HEK293 (cell line): ENCODE measurements around the gene DOCK3.

ENCODE experiments used
- CTCF ChIA-PET: fragments of 350-600 bp; formaldehyde crosslinking; extraction: SDS; loops from one replicate; lab custom pipeline; 2021; ENCODE audit warnings: antibody characterized with exemption; lab: Yijun Ruan, JAX
- POLR2A ChIA-PET: fragments of 300-600 bp; formaldehyde crosslinking; extraction: SDS; loops from one replicate; lab custom pipeline; 2020; ENCODE audit warnings: antibody characterized with exemption, inconsistent platforms; lab: Yijun Ruan, JAX
- H3K27ac ChIP-seq: fragments of 200-500 bp; sonication (Bioruptor generic); 2 replicates; pipeline ENCODE4 v1.5.1; 2014; ENCODE audit warnings: low read depth, low read length, control low read depth, inconsistent platforms; ENCODE audit errors: extremely low read depth
- H3K36me3 ChIP-seq, 2 experiments: fragments of 200-500 bp in 1 of 2; sonication (Bioruptor generic) in 1 of 2; 1 replicate in 1 of 2; 2 replicates in 1 of 2; pipeline ENCODE4 v1.5.1; 2014 to 2017; ENCODE audit warnings: inconsistent platforms in 2 of 2, low read length in 2 of 2; ENCODE audit not compliant: control insufficient read depth in 2 of 2, insufficient read depth in 1 of 2
- H3K4me1 ChIP-seq: fragments of 200-500 bp; sonication (Bioruptor generic); 2 replicates; pipeline ENCODE4 v1.5.1; 2014; ENCODE audit warnings: mild to moderate bottlenecking, low read length, inconsistent platforms; ENCODE audit not compliant: control insufficient read depth, insufficient read depth
- H3K4me3 ChIP-seq: 2 replicates; pipeline ENCODE4 v1.5.1; 2011; ENCODE audit warnings: low read depth, mild to moderate bottlenecking, control low read depth, low read length, moderate library complexity
- H3K9me3 ChIP-seq: fragments of 200-500 bp; sonication (Bioruptor generic); 2 replicates; pipeline ENCODE4 v1.5.1; 2014; ENCODE audit warnings: low read depth, low read length, inconsistent platforms; ENCODE audit not compliant: control insufficient read depth, insufficient read depth
- BCL11B ChIP-seq: fragments of 450-650 bp; formaldehyde crosslinking; IDR thresholded peaks from 2 replicates; pipeline ENCODE4 v1.5.1; 2016; ENCODE audit warnings: low read depth, missing biosample characterization, missing genetic modification characterization
- GLI2 ChIP-seq: fragments of 450-650 bp; formaldehyde crosslinking; IDR thresholded peaks from 2 replicates; pipeline ENCODE4; 2017; ENCODE audit warnings: missing biosample characterization, missing genetic modification characterization, low read depth, borderline replicate concordance
- HOXA7 ChIP-seq: sonication (generic); formaldehyde crosslinking; IDR thresholded peaks from 2 replicates; pipeline ENCODE4 v1.8.1; 2022; ENCODE audit warnings: missing genetic modification reagents, borderline replicate concordance
- IKZF3 ChIP-seq: fragments of 450-650 bp; IDR thresholded peaks from 2 replicates; pipeline ENCODE4 v1.5.0; 2018; ENCODE audit warnings: missing biosample characterization, mild to moderate bottlenecking, missing genetic modification characterization, moderate library complexity
- KLF8 ChIP-seq: fragments of 450-650 bp; formaldehyde crosslinking; IDR thresholded peaks from 2 replicates; pipeline ENCODE4 v1.5.1; 2016; ENCODE audit warnings: missing biosample characterization, missing genetic modification characterization
- PRDM1 ChIP-seq: fragments of 450-650 bp; formaldehyde crosslinking; IDR thresholded peaks from 2 replicates; pipeline ENCODE4; 2016; ENCODE audit warnings: missing biosample characterization, missing genetic modification characterization
- SALL2 ChIP-seq: fragments of 450-650 bp; formaldehyde crosslinking; IDR thresholded peaks from 2 replicates; pipeline ENCODE4 v1.5.0; 2017; ENCODE audit warnings: missing biosample characterization, mild to moderate bottlenecking, missing genetic modification characterization, borderline replicate concordance
- ZNF133 ChIP-seq: fragments of 450-650 bp; formaldehyde crosslinking; IDR thresholded peaks from 2 replicates; pipeline ENCODE4 v1.5.1; 2016; ENCODE audit warnings: missing biosample characterization, missing genetic modification characterization
- ZNF169 ChIP-seq: fragments of 450-650 bp; formaldehyde crosslinking; IDR thresholded peaks from 2 replicates; pipeline ENCODE4 v1.5.1; 2016; ENCODE audit warnings: missing biosample characterization, missing genetic modification characterization
- ZNF19 ChIP-seq: fragments of 450-650 bp; formaldehyde crosslinking; IDR thresholded peaks from 2 replicates; pipeline ENCODE4; 2016; ENCODE audit warnings: missing biosample characterization, missing genetic modification characterization, low read depth
- ZNF2 ChIP-seq: fragments of 450-650 bp; formaldehyde crosslinking; IDR thresholded peaks from 2 replicates; pipeline ENCODE4 v1.5.1; 2016; ENCODE audit warnings: missing biosample characterization, missing genetic modification characterization
- ZNF214 ChIP-seq: fragments of 450-650 bp; formaldehyde crosslinking; IDR thresholded peaks from 2 replicates; pipeline ENCODE4 v1.5.1; 2017; ENCODE audit warnings: missing biosample characterization, mild to moderate bottlenecking, missing genetic modification characterization, borderline replicate concordance
- ZNF391 ChIP-seq: fragments of 450-650 bp; formaldehyde crosslinking; IDR thresholded peaks from 2 replicates; pipeline ENCODE4 v1.5.1; 2016; ENCODE audit warnings: low read depth, missing biosample characterization, missing genetic modification characterization, borderline replicate concordance
- ZNF621 ChIP-seq: fragments of 450-650 bp; formaldehyde crosslinking; IDR thresholded peaks from 2 replicates; pipeline ENCODE4 v1.5.1; 2017; ENCODE audit warnings: missing biosample characterization, missing genetic modification characterization
- ZNF654 ChIP-seq: fragments of 450-650 bp; formaldehyde crosslinking; IDR thresholded peaks from 2 replicates; pipeline ENCODE4 v1.5.1; 2016; ENCODE audit warnings: low read depth, missing biosample characterization, missing genetic modification characterization
- TF ChIP-seq, protein P1 (sequence below): fragments of 450-650 bp; formaldehyde crosslinking; IDR thresholded peaks from 2 replicates; pipeline ENCODE4 v1.5.1; 2016; ENCODE audit warnings: missing biosample characterization, missing genetic modification characterization
- TF ChIP-seq, protein P2 (sequence below): fragments of 450-650 bp; formaldehyde crosslinking; IDR thresholded peaks from 2 replicates; pipeline ENCODE4 v1.5.1; 2016; ENCODE audit warnings: missing biosample characterization, missing genetic modification characterization
- TF ChIP-seq, protein P3 (sequence below): fragments of 450-650 bp; formaldehyde crosslinking; conservative IDR thresholded peaks from 2 replicates; pipeline ENCODE4 v1.5.1; 2016; ENCODE audit warnings: low read depth, missing biosample characterization, missing genetic modification characterization
- TF ChIP-seq, protein P4 (sequence below): fragments of 450-650 bp; formaldehyde crosslinking; IDR thresholded peaks from 2 replicates; pipeline ENCODE4 v1.5.1; 2016; ENCODE audit warnings: missing biosample characterization, missing genetic modification characterization
- TF ChIP-seq, protein P5 (sequence below): fragments of 450-650 bp; formaldehyde crosslinking; IDR thresholded peaks from 2 replicates; pipeline ENCODE4 v1.5.1; 2016; ENCODE audit warnings: missing biosample characterization, missing genetic modification characterization
- TF ChIP-seq, protein P6 (sequence below): fragments of 450-650 bp; formaldehyde crosslinking; IDR thresholded peaks from 2 replicates; pipeline ENCODE4 v1.5.1; 2016; ENCODE audit warnings: missing biosample characterization, missing genetic modification characterization

DOCK3 gene

DNA sequence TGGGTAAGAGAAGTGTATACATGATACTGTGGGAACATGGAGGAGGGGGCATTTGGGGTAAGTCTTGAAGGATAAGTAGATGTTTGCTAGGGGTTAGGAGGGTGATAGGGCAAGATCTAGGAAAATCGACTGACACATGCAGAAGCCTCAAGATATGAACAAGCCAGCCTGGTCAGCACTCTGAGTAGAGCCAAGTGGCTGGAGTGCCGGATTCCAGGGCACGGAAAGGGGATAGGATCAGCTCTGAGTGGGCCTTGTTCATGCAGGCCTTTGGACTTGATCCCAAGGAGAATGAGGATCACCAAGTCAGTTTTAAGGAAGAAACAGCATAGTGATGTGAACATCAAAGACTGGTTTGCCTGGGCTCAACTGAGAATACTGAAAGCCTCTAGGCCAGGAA, 686.1 kb downstream of the DOCK3 start:
- no peaks in the 10 kb centered on the region for H3K4me1 ChIP-seq
- H3K36me3 ChIP-seq: peaks cover 0 to 68% of the 10 kb centered on the region in 2 experiments; a peak in 1 of 3 replicates
- H3K4me3 ChIP-seq: no peak overlapping the region
- no peaks in the 10 kb centered on the region for H3K9me3 ChIP-seq
- H3K27ac ChIP-seq: no peak overlapping the region
- ChIA-PET POLR2A (no interaction called here), CTCF (interaction anchor here (0.7 to 1.4 kb wide), 2 partner anchors 260 to 283 kb away, joined by 3 read pairs; no protein-coding TSS in a partner anchor)
- TF ChIP-seq, protein P1, sequence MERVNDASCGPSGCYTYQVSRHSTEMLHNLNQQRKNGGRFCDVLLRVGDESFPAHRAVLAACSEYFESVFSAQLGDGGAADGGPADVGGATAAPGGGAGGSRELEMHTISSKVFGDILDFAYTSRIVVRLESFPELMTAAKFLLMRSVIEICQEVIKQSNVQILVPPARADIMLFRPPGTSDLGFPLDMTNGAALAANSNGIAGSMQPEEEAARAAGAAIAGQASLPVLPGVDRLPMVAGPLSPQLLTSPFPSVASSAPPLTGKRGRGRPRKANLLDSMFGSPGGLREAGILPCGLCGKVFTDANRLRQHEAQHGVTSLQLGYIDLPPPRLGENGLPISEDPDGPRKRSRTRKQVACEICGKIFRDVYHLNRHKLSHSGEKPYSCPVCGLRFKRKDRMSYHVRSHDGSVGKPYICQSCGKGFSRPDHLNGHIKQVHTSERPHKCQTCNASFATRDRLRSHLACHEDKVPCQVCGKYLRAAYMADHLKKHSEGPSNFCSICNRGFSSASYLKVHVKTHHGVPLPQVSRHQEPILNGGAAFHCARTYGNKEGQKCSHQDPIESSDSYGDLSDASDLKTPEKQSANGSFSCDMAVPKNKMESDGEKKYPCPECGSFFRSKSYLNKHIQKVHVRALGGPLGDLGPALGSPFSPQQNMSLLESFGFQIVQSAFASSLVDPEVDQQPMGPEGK (tag by site-specific recombination): no peak
- TF ChIP-seq IKZF3 (tag by site-specific recombination) (no peak), HOXA7 (CRISPR knock-in tag) (no peak), ZNF214 (no peak), ZNF19 (no peak), SALL2 (tag by site-specific recombination) (no peak), PRDM1 (tag by site-specific recombination) (no peak), ZNF169 (tag by site-specific recombination) (no peak)
- TF ChIP-seq, protein P2, sequence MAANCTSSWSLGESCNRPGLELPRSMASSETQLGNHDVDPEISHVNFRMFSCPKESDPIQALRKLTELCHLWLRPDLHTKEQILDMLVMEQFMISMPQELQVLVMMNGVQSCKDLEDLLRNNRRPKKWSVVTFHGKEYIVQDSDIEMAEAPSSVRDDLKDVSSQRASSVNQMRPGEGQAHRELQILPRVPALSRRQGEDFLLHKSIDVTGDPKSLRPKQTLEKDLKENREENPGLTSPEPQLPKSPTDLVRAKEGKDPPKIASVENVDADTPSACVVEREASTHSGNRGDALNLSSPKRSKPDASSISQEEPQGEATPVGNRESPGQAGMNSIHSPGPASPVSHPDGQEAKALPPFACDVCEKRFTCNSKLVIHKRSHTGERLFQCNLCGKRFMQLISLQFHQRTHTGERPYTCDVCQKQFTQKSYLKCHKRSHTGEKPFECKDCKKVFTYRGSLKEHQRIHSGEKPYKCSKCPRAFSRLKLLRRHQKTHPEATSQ (tag by site-specific recombination): no peak

DNA sequence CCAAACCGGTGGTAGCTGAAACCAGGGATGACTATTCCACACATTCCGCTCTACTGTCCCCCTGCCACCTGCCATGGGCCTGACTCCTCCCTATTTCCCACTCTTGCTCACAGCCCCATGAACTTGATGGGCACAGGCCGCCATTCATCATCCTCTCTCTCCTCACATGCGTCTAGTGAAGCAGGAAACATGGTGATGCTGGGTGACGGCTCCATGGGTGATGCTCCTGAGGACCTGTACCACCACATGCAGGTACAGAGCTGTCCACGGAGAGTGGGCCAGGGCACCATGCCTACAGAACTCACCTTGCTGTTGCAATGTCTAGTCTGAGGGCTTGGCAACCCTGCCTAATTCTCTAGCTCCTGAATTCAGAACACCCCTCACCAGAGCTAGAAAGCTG, 687.0 kb downstream of the DOCK3 start:
- Histone ChIP-seq H3K27ac (no peak overlapping the region), H3K36me3 (peaks cover 0 to 59% of the 10 kb centered on the region in 2 experiments; a peak in 1 of 3 replicates), H3K9me3 (no peaks in the 10 kb centered on the region), H3K4me3 (no peak overlapping the region), H3K4me1 (no peaks in the 10 kb centered on the region)
- ChIA-PET POLR2A (no interaction called here), CTCF (interaction anchor here (1.4 kb wide), 1 partner anchor 261 kb away, joined by 3 read pairs; no protein-coding TSS in a partner anchor)
- TF ChIP-seq, protein P3, sequence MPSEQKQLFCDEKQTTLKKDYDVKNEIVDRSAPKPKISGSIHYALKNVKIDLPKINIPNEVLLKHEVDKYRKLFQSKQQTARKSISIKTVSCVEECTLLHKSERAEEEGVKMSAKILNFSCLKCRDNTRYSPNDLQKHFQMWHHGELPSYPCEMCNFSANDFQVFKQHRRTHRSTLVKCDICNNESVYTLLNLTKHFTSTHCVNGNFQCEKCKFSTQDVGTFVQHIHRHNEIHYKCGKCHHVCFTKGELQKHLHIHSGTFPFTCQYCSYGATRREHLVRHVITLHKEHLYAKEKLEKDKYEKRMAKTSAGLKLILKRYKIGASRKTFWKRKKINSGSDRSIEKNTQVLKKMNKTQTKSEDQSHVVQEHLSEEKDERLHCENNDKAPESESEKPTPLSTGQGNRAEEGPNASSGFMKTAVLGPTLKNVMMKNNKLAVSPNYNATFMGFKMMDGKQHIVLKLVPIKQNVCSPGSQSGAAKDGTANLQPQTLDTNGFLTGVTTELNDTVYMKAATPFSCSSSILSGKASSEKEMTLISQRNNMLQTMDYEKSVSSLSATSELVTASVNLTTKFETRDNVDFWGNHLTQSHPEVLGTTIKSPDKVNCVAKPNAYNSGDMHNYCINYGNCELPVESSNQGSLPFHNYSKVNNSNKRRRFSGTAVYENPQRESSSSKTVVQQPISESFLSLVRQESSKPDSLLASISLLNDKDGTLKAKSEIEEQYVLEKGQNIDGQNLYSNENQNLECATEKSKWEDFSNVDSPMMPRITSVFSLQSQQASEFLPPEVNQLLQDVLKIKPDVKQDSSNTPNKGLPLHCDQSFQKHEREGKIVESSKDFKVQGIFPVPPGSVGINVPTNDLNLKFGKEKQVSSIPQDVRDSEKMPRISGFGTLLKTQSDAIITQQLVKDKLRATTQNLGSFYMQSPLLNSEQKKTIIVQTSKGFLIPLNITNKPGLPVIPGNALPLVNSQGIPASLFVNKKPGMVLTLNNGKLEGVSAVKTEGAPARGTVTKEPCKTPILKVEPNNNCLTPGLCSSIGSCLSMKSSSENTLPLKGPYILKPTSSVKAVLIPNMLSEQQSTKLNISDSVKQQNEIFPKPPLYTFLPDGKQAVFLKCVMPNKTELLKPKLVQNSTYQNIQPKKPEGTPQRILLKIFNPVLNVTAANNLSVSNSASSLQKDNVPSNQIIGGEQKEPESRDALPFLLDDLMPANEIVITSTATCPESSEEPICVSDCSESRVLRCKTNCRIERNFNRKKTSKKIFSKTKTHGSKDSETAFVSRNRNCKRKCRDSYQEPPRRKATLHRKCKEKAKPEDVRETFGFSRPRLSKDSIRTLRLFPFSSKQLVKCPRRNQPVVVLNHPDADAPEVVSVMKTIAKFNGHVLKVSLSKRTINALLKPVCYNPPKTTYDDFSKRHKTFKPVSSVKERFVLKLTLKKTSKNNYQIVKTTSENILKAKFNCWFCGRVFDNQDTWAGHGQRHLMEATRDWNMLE: no peak
- TF ChIP-seq BCL11B (tag by site-specific recombination) (no peak), ZNF133 (tag by site-specific recombination) (no peak), KLF8 (tag by site-specific recombination) (no peak), ZNF621 (no peak), ZNF654 (no peak), ZNF2 (tag by site-specific recombination) (no peak), ZNF391 (tag by site-specific recombination) (no peak), GLI2 (no peak)
- TF ChIP-seq, protein P4, sequence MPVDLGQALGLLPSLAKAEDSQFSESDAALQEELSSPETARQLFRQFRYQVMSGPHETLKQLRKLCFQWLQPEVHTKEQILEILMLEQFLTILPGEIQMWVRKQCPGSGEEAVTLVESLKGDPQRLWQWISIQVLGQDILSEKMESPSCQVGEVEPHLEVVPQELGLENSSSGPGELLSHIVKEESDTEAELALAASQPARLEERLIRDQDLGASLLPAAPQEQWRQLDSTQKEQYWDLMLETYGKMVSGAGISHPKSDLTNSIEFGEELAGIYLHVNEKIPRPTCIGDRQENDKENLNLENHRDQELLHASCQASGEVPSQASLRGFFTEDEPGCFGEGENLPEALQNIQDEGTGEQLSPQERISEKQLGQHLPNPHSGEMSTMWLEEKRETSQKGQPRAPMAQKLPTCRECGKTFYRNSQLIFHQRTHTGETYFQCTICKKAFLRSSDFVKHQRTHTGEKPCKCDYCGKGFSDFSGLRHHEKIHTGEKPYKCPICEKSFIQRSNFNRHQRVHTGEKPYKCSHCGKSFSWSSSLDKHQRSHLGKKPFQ (tag by site-specific recombination): no peak
- TF ChIP-seq, protein P5, sequence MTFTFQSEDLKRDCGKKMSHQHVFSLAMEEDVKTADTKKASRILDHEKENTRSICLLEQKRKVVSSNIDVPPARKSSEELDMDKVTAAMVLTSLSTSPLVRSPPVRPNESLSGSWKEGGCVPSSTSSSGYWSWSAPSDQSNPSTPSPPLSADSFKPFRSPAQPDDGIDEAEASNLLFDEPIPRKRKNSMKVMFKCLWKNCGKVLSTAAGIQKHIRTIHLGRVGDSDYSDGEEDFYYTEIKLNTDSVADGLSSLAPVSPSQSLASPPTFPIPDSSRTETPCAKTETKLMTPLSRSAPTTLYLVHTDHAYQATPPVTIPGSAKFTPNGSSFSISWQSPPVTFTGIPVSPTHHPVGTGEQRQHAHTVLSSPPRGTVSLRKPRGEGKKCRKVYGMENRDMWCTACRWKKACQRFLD (tag by site-specific recombination): no peak
- TF ChIP-seq, protein P6, sequence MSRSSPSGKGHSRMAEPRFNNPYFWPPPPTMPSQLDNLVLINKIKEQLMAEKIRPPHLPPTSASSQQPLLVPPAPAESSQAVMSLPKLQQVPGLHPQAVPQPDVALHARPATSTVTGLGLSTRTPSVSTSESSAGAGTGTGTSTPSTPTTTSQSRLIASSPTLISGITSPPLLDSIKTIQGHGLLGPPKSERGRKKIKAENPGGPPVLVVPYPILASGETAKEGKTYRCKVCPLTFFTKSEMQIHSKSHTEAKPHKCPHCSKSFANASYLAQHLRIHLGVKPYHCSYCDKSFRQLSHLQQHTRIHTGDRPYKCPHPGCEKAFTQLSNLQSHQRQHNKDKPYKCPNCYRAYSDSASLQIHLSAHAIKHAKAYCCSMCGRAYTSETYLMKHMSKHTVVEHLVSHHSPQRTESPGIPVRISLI (tag by site-specific recombination): no peak
